Measurements from ENCODE around the gene ERBB4.

DNA sequence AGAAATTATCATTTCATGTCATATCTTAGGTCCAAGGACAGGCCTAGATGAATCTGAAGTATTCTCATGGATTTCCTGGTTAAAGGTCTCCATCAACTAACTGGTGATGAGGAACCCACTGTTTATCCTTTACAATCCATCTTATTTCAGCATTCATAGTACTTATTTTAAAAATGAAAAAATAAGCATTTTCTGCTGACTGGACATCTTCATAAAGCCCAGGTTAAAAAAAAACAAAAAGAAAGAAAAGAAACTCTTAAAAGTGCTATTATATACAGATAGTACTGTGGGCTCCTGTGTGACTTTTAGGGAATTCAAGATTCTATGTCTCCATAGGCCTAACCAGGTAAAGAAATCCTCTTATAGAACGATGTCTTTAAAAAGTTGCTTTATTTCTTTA, 7.1 kb downstream of the ERBB4 start:
- TF ChIP-seq POLR2A (IDR thresholded peaks at IDR 0.05; ENCODE audit: low read depth, low read length) (no peak), POLR2AphosphoS5 (IDR thresholded peaks at IDR 0.05; ENCODE audit: low read depth, low read length) (no peak)

All from GM12891 (cell line).